Measurements from ENCODE around the gene OXA1L.
"Not testable (repeated sequence)": the region's sequence is repeated elsewhere in the genome, so short reads cannot be mapped to it uniquely, and the experiment has no call there.

Gene OXA1L

DNA sequence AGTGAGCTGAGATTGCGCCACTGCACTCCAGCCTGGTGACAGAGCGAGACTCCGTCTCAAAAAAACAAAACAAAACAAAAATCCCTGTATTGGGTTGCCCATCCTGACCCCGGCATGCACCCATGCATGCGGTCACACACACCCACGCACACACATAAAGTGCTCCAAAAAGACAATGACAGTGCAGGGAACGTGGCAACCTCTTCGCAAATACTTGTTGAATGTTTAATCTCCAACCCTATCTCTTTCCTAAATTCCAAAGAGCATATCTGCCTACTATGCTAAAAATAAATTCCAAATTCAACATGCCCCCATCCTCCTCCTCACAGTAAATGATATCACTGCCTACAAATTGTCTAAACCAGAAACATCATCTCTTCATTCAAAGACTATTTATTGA is 35.2 kb downstream of the OXA1L start:
- DNase-seq (ENCODE audit: low read depth): no peak

DNA sequence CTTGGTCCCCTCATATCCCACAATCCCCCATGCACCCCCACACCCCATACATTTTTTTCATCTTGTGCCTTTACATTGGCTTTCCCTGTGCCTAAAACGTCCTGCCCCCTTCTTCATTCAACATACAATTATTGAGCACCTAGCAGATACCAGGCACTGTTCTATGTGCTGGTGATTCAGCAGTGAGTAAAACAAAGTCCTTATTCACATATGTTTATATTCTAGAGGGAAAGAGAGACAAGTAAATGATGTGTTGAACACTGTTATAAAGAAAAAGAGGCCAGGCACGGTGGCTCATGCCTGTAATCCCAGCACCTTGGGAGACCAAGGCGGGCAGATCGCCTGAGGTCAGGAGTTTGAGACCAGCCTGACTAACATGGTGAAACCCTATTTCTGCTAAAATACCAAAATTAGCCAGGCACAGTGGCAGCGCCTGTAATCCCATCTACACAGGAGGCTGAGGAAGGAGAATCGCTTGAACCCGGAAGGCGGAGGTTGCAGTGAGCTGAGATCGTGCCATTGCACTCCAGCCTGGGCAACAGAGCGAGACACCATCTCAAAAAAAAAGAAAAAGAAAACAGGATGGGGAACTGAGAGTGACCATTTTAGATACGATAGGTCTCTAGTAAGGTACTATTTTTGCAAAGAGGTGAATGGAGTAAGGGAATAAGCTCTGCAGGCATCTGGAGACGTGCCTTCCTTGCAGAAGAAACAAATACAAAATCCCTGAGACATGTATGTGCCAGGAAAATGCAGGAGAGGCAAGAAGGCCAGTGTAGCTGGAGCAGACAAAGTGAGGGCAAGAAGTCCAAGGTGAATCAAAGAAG is 36.6 kb downstream of the OXA1L start:
- no peak for DNase-seq (ENCODE audit: low read depth)

DNA sequence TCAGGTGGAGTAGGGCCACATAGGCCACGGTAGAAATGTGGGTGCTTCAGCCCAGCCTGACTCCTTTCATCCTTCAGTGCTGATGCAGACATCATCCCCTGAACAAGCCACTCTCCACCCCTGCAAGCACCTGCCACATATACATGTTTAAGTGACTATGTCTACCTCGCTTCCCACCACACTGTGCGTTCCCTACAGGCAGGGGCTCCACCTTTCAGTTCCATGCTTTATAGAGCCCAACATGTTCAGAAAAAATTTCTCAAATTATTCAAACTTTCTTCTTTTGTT is 37.1 kb downstream of the OXA1L start:
- DNase-seq (ENCODE audit: low read depth): no peak

DNA sequence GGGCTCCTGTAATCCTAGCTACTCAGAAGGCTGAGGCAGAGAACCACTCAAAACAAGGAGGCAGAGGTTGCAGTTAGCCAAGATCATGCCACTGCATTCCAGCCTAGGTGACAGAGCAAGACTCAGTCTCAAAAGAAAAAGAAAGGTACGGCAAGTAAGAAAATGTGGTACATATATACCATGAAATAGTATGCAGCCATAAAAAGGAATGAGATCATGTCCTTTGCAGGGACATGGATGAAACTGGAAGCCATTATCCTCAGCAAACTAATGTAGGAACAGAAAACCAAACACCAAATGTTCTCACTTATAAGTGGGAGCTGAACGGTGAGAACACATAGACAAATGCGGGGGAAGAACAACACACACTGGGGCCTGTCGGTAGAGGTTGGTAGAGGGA is 38.7 kb downstream of the OXA1L start:
- DNase-seq (ENCODE audit: low read depth): not testable (repeated sequence)

DNA sequence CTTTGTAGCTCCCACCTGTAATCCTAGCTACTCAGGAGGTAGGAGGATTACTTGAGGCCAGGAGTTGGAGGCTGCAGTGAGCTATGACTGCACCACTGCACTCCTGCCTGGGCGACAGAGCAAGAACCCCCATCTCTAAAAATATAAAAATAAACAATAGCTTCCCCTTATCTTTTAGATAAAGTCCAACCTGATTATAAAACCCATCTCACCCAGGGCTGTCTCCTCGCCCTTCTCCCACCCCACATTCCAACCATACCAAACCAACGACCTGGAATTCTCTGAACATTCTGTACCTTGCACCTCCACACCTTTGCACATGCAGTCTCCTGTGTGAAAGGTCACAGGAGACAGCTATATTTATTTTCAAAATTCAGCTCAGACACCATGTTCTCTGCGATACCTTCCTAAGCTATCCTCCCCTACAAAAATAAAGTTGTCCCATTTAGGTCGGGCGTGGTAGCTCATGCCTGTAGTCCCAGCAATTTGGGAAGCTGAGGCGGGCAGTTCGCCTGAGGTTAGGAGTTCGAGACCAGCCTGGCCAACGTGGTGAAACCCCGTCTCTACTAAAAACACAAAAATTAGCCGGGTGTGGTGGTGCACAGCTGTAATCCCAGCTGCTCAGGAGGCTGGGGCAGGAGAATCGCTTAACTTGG is 41.1 kb downstream of the OXA1L start:
- no peak for DNase-seq (ENCODE audit: low read depth)

DNA sequence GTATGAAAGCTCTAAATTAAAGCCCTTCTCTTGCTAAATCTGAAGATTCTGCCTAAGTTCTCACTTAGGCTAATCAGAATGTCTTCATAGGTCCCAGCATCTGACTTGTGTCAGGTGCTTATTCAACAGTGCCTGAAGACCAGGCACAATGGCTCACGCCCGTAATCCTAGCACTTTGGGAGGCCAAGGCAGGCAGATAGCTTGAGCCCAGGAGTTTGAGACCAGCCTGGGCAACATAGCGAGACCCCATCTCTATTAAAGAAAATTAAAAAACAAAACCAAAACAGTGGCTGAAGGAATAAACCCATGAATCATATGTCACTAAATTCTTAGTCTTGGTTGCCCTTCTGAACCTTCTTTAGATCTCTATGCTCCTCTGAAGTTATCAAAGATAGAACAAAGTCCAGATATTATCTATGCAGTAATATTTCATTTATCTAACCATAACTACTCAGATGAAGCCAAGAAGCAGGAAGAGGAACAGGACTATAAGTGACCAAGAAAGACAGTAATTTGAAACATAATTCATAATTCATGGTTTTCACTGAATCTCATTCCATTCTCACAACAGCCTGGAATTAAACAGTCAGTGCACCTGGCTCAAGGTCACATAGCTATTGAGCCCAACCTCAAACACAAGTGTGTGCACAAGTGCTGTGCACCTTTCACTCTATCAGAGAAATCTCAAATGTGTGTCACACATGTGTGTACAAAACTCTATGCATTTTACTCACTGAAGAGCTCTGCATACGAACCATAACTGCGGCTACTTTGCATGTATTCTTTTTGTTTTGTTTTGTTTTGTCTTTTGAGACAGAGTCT is 42.1 kb downstream of the OXA1L start:
- no peak for DNase-seq (ENCODE audit: low read depth)

DNA sequence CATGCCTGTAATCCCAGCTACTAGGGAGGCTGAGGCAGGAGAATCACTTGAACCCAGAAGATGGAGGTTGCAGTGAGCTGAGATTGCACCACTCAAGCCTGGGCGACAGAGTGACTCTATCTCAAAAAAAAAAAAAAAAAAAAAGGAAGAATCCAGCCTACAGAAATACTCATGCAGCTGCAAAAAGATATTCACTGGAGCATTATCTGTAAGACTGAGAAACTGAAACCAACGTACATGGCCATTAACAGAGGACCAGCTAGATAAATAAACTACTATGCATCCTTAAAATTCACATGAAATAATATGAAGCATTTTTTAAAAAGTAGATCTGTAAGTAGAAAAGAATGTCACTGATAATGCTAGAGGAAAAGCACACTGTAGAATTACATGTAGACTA is 45.2 kb downstream of the OXA1L start:
- DNase-seq (ENCODE audit: low read depth): no peak

DNA sequence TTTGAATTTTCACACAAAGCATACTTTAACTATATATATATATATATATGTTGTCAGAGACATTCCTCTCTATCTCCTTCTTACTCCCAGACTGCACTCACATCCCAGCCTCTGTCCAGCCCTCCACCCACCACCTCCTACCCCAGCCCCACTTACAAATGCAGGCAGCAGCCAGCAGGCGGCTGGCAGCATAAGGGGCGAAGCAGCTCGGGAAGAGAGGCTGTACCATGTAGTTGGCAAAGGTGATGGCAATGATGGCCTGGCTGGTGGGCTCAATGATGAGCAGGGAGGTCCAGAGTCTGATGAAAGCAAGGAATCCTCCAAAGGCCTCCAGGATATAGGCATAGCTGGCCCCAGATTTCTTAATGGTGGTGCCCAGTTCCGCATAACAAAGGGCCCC is 46.3 kb downstream of the OXA1L start:
- no peak for DNase-seq (ENCODE audit: low read depth)

DNA sequence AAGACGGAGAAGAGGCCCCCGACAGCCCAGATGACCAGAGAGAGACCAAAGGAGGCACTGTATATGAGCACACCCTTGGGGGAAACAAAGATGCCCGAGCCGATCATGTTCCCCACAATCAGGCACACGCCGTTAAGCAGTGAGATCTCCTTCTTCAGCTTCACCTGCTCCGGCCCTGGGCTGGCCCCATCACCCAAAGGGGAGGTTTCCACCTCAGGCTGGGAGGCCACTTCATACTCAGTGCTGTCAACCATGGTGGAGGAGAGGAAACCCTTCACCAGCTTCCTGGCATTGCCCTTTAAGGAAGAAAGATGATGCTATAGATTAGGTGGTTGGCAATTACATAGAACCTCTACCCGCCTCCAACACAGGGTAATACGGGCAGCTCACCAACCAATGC is 46.7 kb downstream of the OXA1L start:
- no peak for DNase-seq (ENCODE audit: low read depth)

DNA sequence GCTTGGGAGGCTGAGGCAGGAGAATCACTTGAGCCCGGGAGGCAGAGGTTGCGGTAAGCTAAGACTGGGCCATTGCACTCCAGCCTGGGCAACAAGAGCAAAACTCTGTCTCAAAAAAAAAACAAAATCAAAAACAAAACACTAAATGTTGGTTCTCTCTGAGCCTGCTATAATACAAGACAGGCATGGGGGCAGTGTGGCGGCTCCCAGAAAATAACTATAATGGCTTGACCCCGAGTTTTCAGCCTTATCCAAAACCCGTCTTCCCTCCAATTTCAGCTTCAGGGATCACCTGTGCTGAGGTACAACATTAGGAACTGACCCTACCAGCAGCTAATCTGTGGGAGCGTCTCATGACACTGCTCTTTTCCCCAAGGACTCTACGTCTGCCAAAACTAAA is 47.9 kb downstream of the OXA1L start:
- no peak for DNase-seq (ENCODE audit: low read depth)

DNA sequence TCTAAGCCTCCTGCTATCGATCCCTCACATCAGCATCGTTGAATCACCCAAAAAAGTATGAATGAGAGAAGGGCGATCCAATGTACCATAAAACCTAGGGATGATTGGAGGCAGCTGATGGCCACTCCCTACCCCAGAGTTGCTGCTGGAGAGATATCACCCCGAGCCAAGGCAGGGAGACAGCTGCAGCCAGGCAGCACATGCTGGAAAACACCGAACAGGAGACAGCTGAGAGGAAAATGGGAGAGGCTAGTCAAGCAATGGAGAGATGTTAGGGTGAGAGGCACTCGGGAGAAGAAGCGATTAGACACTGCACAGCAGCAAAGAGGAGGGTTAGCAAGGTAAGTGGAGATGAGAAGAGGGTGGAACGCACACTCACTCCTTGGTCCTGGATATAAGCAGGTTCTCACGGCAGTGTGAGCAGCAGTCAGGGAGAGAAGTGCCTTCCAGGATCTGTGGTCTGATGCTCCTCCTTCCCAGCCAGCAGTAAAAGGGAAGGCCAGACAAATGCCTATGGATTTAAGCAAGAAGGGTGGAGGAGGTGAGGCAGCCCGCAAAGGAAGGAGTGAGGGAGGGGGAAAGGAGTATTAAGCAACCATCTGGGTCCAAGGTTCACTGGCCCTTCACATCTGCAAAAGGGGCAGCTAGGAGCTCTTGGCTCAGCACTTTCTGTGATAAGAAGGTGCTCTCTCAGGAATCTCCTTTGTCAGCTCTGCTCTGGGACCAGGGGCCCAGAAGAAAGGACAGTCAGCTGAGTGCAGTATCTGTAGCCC is 48.6 kb downstream of the OXA1L start, which contains the start of gene SLC7A7:
Gene SLC7A7, minus strand, starts transcription at position 495 of the 773 bp plus-strand sequence. CDS start 2,037 bp downstream, outside the sequence.
- DNase-seq (ENCODE audit: low read depth): no peak

DNA sequence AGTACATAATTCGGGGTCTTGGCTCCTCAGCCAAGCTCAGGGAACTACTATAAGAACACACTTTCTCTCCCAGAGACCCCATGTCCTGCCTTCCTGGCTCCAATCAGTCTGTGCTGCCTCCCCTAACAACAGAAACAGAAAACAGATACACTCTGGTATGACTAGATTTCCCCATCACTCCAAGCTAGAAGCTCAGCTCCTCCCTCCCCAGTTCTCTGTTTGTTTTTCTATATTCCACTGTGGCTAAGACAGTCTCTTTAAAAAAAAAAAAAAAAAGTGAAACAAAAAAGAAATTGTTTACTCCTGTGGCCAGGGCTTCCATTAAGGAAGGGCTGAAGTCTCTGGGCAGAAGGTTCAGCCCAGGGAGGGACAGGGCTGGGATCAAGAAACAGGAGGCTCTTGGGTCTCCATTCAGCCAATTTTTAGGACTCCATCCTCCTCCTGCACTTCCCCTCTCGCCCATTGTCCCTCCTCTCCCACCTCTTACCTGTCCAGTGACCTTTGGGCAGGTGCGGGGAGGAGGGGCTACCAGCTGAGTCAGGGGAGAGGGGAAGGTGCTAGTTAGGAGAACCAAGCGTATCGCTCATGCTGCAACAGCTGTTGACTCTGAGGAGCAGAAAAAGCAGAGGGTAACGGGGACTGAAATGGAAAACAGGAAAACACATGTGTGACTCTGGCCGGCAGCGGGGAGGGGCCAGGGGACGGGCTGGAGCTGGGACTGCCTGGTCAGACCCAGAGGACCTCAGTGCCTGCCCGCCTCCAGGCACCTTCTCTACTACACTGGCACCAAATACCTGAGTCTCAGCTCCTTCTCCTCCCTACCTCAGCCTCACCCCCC is 52.9 kb downstream of the OXA1L start:
- DNase-seq (ENCODE audit: low read depth): no peak

DNA sequence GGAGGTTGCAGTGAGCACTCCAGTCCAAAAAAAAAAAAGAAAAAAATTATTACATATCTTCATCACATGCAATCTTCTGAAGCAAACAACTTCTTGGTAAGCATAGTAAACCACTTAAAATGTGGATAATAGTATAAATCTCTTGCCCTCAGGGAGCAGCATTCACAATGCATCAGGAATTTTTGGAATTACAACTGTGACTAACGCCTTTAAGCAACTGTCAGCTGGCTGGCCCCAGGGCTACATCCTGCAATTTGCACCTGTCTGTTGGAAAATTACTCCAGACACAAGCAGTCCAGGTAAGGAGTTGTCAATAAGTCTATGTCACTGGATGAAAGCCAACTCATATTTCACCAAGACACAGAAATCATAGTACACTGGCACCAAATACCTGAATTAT is 54.2 kb downstream of the OXA1L start:
- no peak for DNase-seq (ENCODE audit: low read depth)

DNA sequence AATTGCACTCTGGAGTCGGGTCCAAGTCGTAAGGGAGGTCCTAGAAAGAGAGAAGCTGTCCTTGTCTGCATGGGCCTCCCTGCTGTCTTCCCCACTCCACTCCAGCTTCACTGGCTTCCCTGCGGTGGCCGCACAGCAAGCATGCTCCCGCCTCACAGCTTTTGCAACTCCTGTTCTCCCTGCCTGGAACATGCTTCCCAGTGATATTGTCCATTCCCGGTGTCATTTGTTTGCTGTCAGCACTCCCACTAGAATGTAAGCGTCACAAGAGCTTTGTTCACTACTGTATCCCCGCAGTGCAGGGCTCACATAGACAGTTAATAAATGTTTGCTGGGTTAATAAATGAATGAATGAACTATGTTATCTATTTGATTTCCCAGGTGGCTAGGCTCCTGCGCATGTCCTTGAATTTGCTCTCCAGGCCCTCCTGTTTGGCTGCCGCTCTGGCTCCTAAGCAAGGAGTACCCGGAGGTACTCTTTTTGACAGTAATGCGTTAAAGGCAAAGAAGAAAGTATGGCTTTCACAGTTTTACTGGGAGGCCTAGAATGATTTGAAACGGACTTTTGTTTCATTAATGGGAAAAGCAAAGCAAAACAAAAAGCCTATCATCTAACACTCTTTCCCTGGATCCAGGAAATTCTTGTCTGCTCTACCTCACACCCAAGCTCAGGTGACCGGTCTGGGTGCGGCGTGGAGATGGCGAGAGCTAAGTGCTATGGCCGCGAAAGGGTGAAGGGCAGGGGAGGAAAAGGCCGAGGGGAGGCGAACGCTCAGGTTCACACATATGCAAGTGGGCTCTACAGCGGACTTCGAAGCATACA is 54.9 kb downstream of the OXA1L start:
- DNase-seq (ENCODE audit: low read depth): no peak

DNA sequence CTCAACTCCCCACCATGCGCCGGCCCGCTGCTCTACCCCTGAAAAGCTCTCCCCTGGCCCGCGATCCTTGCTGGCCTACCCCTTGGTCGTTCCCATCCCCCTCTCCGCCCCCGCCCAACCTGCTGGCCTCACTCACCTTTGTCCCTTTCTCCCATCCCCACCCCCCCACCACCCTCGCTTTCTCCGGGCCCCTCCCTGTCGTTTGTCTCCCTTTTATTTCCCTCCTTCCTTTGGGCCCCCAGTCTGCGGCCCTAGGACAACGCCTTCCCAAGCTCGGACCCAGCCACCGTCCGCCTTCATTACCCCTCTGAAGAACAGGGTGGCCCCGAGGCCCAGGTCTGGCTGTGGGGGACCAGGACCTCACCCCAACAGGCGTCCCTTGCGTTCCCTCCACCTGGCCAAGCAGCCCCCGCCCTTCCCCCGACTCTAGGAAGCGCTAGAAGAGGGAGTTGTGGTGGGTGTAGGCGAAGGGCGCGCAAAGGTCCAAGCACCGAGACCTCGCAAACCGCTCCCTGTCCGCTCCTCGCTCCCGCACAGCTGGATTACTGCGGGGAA is 55.6 kb downstream of the OXA1L start:
- DNase-seq (ENCODE audit: low read depth): no peak

Data from activated T-cell treated with anti-CD3 and anti-CD28 coated beads for 1 hour (primary cell).